Measurements from ENCODE around the gene FGD5.

The FGD5 gene

GRCh38 chr3:14775563-14775962 is 43.2 kb upstream of the FGD5 start:
- Histone ChIP-seq H3K36me3 (ENCODE audit: control insufficient read depth, insufficient read depth, low read length) (no peaks in the 10 kb centered on the region), H3K27ac (ENCODE audit: low read depth, low read length, severe bottlenecking) (no peak overlapping the region), H3K4me1 (ENCODE audit: control insufficient read depth, insufficient read depth, low read length, poor library complexity, severe bottlenecking) (no peaks in the 10 kb centered on the region), H3K9me3 (ENCODE audit: control insufficient read depth, low read length) (no peaks in the 10 kb centered on the region), H3K4me3 (ENCODE audit: extremely low read depth, insufficient read depth, low read length, poor library complexity, severe bottlenecking) (no peak overlapping the region)
- 80 to 94% methylated on average over 2 to 4 of the region's 4 CpGs for WGBS, 2 experiments (ENCODE audit: insufficient coverage in 2 of 2)

GRCh38 chr3:14779069-14779685 is 39.6 kb upstream of the FGD5 start:
- Histone ChIP-seq H3K27ac (ENCODE audit: low read depth, low read length, severe bottlenecking) (no peak overlapping the region), H3K9me3 (ENCODE audit: control insufficient read depth, low read length) (no peaks in the 10 kb centered on the region), H3K4me1 (ENCODE audit: control insufficient read depth, insufficient read depth, low read length, poor library complexity, severe bottlenecking) (no peaks in the 10 kb centered on the region), H3K4me3 (ENCODE audit: extremely low read depth, insufficient read depth, low read length, poor library complexity, severe bottlenecking) (no peak overlapping the region), H3K36me3 (ENCODE audit: control insufficient read depth, insufficient read depth, low read length) (no peaks in the 10 kb centered on the region)
- WGBS, 2 experiments (ENCODE audit: insufficient coverage in 2 of 2) = no CpG with 5 or more reads among the region's 2 CpGs

GRCh38 chr3:14780927-14781507 is 37.7 kb upstream of the FGD5 start:
- H3K27ac ChIP-seq (ENCODE audit: low read depth, low read length, severe bottlenecking) = no peak overlapping the region
- no peaks in the 10 kb centered on the region for H3K9me3 ChIP-seq (ENCODE audit: control insufficient read depth, low read length)
- no peak overlapping the region for H3K4me3 ChIP-seq (ENCODE audit: extremely low read depth, insufficient read depth, low read length, poor library complexity, severe bottlenecking)
- no peaks in the 10 kb centered on the region for H3K36me3 ChIP-seq (ENCODE audit: control insufficient read depth, insufficient read depth, low read length)
- WGBS, 2 experiments (ENCODE audit: insufficient coverage in 2 of 2) = 45 to 82% methylated on average over 4 to 9 of the region's 12 CpGs
- no peaks in the 10 kb centered on the region for H3K4me1 ChIP-seq (ENCODE audit: control insufficient read depth, insufficient read depth, low read length, poor library complexity, severe bottlenecking)

GRCh38 chr3:14783480-14784086 is 35.2 kb upstream of the FGD5 start:
- Histone ChIP-seq H3K36me3 (ENCODE audit: control insufficient read depth, insufficient read depth, low read length) (no peaks in the 10 kb centered on the region), H3K27ac (ENCODE audit: low read depth, low read length, severe bottlenecking) (no peak overlapping the region), H3K4me3 (ENCODE audit: extremely low read depth, insufficient read depth, low read length, poor library complexity, severe bottlenecking) (no peak overlapping the region), H3K9me3 (ENCODE audit: control insufficient read depth, low read length) (no peaks in the 10 kb centered on the region), H3K4me1 (ENCODE audit: control insufficient read depth, insufficient read depth, low read length, poor library complexity, severe bottlenecking) (no peaks in the 10 kb centered on the region)
- WGBS, 2 experiments (ENCODE audit: insufficient coverage in 2 of 2) = 90% methylated on average over 1 to 2 of the region's 2 CpGs

- Histone ChIP-seq H3K4me1 (ENCODE audit: control insufficient read depth, insufficient read depth, low read length, poor library complexity, severe bottlenecking) (no peaks in the 10 kb centered on the region), H3K27ac (ENCODE audit: low read depth, low read length, severe bottlenecking) (no peak overlapping the region), H3K36me3 (ENCODE audit: control insufficient read depth, insufficient read depth, low read length) (no peaks in the 10 kb centered on the region), H3K4me3 (ENCODE audit: extremely low read depth, insufficient read depth, low read length, poor library complexity, severe bottlenecking) (no peak overlapping the region), H3K9me3 (ENCODE audit: control insufficient read depth, low read length) (no peaks in the 10 kb centered on the region)
- 63 to 66% methylated on average over 6 to 8 of the region's 8 CpGs for WGBS, 2 experiments (ENCODE audit: insufficient coverage in 2 of 2)
Measured at GRCh38 chr3:14784087-14784681, 34.6 kb upstream of the FGD5 start.

GRCh38 chr3:14785207-14786155 is 33.3 kb upstream of the FGD5 start:
- WGBS, 2 experiments (ENCODE audit: insufficient coverage in 2 of 2) = 88 to 94% methylated on average over 16 to 17 of the region's 20 CpGs
- Histone ChIP-seq H3K36me3 (ENCODE audit: control insufficient read depth, insufficient read depth, low read length) (no peaks in the 10 kb centered on the region), H3K27ac (ENCODE audit: low read depth, low read length, severe bottlenecking) (no peak overlapping the region), H3K9me3 (ENCODE audit: control insufficient read depth, low read length) (no peaks in the 10 kb centered on the region), H3K4me3 (ENCODE audit: extremely low read depth, insufficient read depth, low read length, poor library complexity, severe bottlenecking) (no peak overlapping the region), H3K4me1 (ENCODE audit: control insufficient read depth, insufficient read depth, low read length, poor library complexity, severe bottlenecking) (no peaks in the 10 kb centered on the region)

GRCh38 chr3:14786369-14786768 is 32.4 kb upstream of the FGD5 start:
- Histone ChIP-seq H3K36me3 (ENCODE audit: control insufficient read depth, insufficient read depth, low read length) (no peaks in the 10 kb centered on the region), H3K4me3 (ENCODE audit: extremely low read depth, insufficient read depth, low read length, poor library complexity, severe bottlenecking) (no peak overlapping the region)
- 67% methylated on average over 2 of the region's 3 CpGs; no CpG with 5 or more reads in 1 of the 2 experiments for WGBS, 2 experiments (ENCODE audit: insufficient coverage in 2 of 2)

GRCh38 chr3:14787630-14788029 is 31.1 kb upstream of the FGD5 start:
- no peak overlapping the region for H3K4me3 ChIP-seq (ENCODE audit: extremely low read depth, insufficient read depth, low read length, poor library complexity, severe bottlenecking)
- 53% methylated on average over 3 of the region's 7 CpGs; no CpG with 5 or more reads in 1 of the 2 experiments for WGBS, 2 experiments (ENCODE audit: insufficient coverage in 2 of 2)
- no peaks in the 10 kb centered on the region for H3K4me1 ChIP-seq (ENCODE audit: control insufficient read depth, insufficient read depth, low read length, poor library complexity, severe bottlenecking)
- H3K9me3 ChIP-seq (ENCODE audit: control insufficient read depth, low read length) = no peaks in the 10 kb centered on the region
- H3K36me3 ChIP-seq (ENCODE audit: control insufficient read depth, insufficient read depth, low read length) = no peaks in the 10 kb centered on the region
- no peak overlapping the region for H3K27ac ChIP-seq (ENCODE audit: low read depth, low read length, severe bottlenecking)

More at GRCh38 chr3:14786369-14786768, 32.4 kb upstream of the FGD5 start:
- Histone ChIP-seq H3K4me1 (ENCODE audit: control insufficient read depth, insufficient read depth, low read length, poor library complexity, severe bottlenecking) (no peaks in the 10 kb centered on the region), H3K9me3 (ENCODE audit: control insufficient read depth, low read length) (no peaks in the 10 kb centered on the region), H3K27ac (ENCODE audit: low read depth, low read length, severe bottlenecking) (no peak overlapping the region)

- 88 to 91% methylated on average over 6 to 7 of the region's 7 CpGs for WGBS, 2 experiments (ENCODE audit: insufficient coverage in 2 of 2)
- Histone ChIP-seq H3K9me3 (ENCODE audit: control insufficient read depth, low read length) (no peaks in the 10 kb centered on the region), H3K27ac (ENCODE audit: low read depth, low read length, severe bottlenecking) (no peak overlapping the region), H3K4me3 (ENCODE audit: extremely low read depth, insufficient read depth, low read length, poor library complexity, severe bottlenecking) (no peak overlapping the region), H3K36me3 (ENCODE audit: control insufficient read depth, insufficient read depth, low read length) (no peaks in the 10 kb centered on the region), H3K4me1 (ENCODE audit: control insufficient read depth, insufficient read depth, low read length, poor library complexity, severe bottlenecking) (no peaks in the 10 kb centered on the region)
Measured at GRCh38 chr3:14788644-14789043, 30.1 kb upstream of the FGD5 start.

GRCh38 chr3:14789221-14789620 is 29.5 kb upstream of the FGD5 start:
- WGBS, 2 experiments (ENCODE audit: insufficient coverage in 2 of 2) = 50 to 88% methylated on average over 2 to 3 of the region's 5 CpGs

More at GRCh38 chr3:14789221-14789620, 29.5 kb upstream of the FGD5 start:
- Histone ChIP-seq H3K4me1 (ENCODE audit: control insufficient read depth, insufficient read depth, low read length, poor library complexity, severe bottlenecking) (no peaks in the 10 kb centered on the region), H3K4me3 (ENCODE audit: extremely low read depth, insufficient read depth, low read length, poor library complexity, severe bottlenecking) (no peak overlapping the region), H3K36me3 (ENCODE audit: control insufficient read depth, insufficient read depth, low read length) (no peaks in the 10 kb centered on the region), H3K27ac (ENCODE audit: low read depth, low read length, severe bottlenecking) (no peak overlapping the region), H3K9me3 (ENCODE audit: control insufficient read depth, low read length) (no peaks in the 10 kb centered on the region)

Measured in mesodermal cell (in vitro differentiated cells).